ENCODE results near the gene SLC9A9.

SLC9A9 gene

GRCh38 chr3:143344516-143345165 lies 503.6 kb downstream of the SLC9A9 start:
- DNase-seq, result no peak

- DNase-seq, result no peak
These were observed 504.3 kb downstream of the SLC9A9 start for GRCh38 chr3:143343944-143344343.

- DNase-seq, result no peak
These were observed 505.2 kb downstream of the SLC9A9 start for GRCh38 chr3:143343031-143343430.

GRCh38 chr3:143339451-143339850 lies 508.8 kb downstream of the SLC9A9 start:
- no peak for DNase-seq

- no peak for DNase-seq
These were observed 510.9 kb downstream of the SLC9A9 start for GRCh38 chr3:143337387-143337786.

GRCh38 chr3:143334231-143334630 lies 514.0 kb downstream of the SLC9A9 start:
- DNase-seq, result no peak

- no peak for DNase-seq
These were observed 514.9 kb downstream of the SLC9A9 start for GRCh38 chr3:143333367-143333766.

GRCh38 chr3:143332026-143332425 lies 516.2 kb downstream of the SLC9A9 start:
- no peak for DNase-seq

GRCh38 chr3:143331350-143331749 lies 516.9 kb downstream of the SLC9A9 start:
- DNase-seq, result no peak

- DNase-seq, result no peak
These were observed 517.9 kb downstream of the SLC9A9 start for GRCh38 chr3:143330296-143330868.

GRCh38 chr3:143329567-143330211 lies 518.6 kb downstream of the SLC9A9 start:
- DNase-seq, result no peak

- DNase-seq, result no peak
These were observed 519.8 kb downstream of the SLC9A9 start for GRCh38 chr3:143328451-143328850.

GRCh38 chr3:143326983-143327778 lies 521.1 kb downstream of the SLC9A9 start:
- peak; percentile 38 to 64 for DNase-seq

- DNase-seq, result no peak
These were observed 527.1 kb downstream of the SLC9A9 start for GRCh38 chr3:143321058-143321769.

- DNase-seq, result peak; percentile 41 to 48
These were observed 532.5 kb downstream of the SLC9A9 start for GRCh38 chr3:143315766-143316165.

GRCh38 chr3:143314251-143315093 lies 533.8 kb downstream of the SLC9A9 start:
- DNase-seq, result no peak

- DNase-seq, result no peak
These were observed 534.4 kb downstream of the SLC9A9 start for GRCh38 chr3:143313893-143314188.

- DNase-seq, result no peak
These were observed 535.0 kb downstream of the SLC9A9 start for GRCh38 chr3:143313025-143313892.

GRCh38 chr3:143311096-143311495 lies 537.2 kb downstream of the SLC9A9 start:
- DNase-seq, result peak in 1 of 2 donors; percentile 57

GRCh38 chr3:143309705-143310104 lies 538.6 kb downstream of the SLC9A9 start:
- no peak for DNase-seq

- peak; percentile 87 to 99 for DNase-seq
These were observed 540.6 kb downstream of the SLC9A9 start for GRCh38 chr3:143307613-143308183.
